ENCODE results near the gene RAB14.
"Not testable (repeated sequence)": the region's sequence is repeated elsewhere in the genome, so short reads cannot be mapped to it uniquely, and the experiment has no call there.

The RAB14 gene

DNA sequence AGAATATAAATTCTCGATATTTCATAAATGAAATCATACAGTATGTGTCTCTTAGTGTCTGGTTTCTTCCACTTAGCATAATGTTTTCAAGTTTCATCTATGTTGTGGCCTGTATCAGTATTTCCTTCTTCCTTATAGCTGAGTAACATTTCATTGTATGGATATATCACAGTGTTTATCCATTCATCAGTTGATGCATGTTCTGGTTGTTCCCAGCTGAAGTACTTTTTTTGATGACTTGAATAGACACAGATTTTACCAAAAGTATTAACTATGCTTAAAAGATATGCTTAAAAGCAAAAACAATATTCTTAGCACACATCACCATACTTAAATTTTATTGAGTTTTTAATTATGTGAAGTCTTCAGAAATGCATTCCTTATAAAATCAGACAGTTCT, 12.7 kb downstream of the RAB14 start:
- DNase-seq, result no peak

GRCh38 chr9:121187636-121188305, 13.9 kb downstream of the RAB14 start:
- no peak for DNase-seq

- no peak for DNase-seq
These were observed 15.8 kb downstream of the RAB14 start for GRCh38 chr9:121185774-121186403.

DNA sequence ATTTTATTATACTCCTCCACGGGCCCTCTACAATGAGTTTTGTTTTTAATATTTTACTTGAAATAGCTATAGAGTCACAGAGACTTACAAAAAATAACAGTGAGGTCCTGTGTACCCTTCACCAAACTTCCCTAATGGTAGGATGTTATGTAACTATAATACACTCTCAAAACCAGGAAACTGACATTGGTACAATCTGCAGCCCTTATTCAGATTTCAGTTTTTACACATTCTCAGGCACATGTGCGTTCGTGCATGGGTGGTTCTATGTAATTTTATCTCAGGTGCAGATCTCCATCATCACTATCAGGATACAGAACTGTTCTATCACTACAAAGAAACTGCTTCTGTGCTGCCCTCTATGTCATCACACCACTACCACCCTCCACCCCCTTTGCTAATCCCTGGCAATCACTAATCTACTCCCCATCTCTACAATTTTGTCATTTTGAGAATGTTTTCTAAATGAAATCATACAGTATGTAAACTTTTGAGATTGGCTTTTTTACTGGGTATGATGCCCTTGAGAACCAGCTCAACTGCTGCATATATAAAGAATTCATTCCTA, 16.4 kb downstream of the RAB14 start:
- no peak for DNase-seq

DNA sequence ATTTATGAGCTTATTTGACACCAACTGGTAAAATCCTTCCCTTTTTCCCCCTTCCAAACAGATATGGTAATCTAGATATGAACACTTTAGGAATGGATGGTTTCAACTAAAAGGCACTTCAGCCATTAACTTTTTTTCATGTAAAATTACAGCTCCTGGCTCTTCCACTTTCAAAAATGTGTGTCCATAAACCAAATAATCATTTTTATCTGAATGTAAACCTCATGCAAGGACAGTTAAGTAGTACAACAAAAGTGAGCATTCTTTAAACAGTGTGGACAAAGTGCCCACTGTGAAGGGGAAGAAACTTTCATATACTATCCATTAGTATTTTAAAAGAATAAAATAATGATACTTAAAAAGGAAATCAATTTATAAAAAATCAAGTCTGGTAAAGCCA, 17.2 kb downstream of the RAB14 start:
- no peak for DNase-seq

DNA sequence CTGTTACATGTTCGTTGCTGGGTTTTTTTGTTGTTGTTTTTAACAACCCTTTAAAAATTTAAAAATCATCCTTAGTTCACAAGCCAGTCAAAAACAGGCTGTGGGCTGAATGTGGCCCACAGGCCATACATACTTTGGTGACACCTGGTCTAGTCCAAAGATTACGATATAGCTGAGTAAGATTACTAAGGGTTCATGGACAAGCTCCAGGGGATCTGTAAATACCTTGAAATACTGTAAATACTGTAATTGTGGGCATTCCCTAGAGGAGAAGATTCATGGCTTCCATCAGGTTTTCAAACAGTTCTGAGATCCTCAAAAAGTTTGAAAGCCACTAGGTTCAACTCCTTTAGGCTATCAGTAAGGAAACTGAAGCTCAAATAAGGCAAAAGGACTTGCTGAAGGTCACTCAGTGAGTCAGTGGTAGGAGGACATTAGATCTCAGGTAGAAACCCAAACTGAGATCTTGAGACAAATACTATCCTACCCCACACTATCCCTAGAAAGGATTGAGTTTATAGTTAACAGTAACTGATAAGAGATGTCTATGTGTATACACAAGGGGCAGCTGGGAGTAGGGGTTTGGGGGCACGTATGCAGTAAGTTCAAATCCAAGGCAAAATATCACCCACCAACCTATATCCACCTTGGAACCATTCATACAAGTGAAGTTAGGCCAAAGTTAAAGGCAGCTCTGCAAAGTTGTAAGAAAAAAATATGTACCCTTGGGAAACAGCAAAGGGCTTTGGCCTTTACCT, 17.8 kb downstream of the RAB14 start:
- DNase-seq, result no peak

DNA sequence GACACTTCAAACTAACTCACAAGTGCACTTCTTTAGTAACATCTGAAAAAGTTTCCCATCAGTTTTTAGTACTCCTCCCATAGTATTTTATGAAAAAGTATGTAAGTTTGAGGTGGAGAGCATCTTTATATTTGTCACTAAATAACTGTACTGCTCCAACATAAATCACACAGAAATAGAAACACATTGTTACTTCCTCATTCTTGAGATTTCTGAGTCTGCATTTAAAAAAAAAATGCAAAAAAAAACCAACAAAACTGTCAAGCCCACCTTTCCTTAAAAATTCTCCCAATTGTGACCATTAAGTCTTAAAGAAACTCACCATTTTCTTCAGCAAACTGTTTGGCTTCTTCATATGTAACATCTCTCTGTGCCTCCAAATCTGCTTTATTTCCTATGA, 18.7 kb downstream of the RAB14 start:
- DNase-seq, result no peak

DNA sequence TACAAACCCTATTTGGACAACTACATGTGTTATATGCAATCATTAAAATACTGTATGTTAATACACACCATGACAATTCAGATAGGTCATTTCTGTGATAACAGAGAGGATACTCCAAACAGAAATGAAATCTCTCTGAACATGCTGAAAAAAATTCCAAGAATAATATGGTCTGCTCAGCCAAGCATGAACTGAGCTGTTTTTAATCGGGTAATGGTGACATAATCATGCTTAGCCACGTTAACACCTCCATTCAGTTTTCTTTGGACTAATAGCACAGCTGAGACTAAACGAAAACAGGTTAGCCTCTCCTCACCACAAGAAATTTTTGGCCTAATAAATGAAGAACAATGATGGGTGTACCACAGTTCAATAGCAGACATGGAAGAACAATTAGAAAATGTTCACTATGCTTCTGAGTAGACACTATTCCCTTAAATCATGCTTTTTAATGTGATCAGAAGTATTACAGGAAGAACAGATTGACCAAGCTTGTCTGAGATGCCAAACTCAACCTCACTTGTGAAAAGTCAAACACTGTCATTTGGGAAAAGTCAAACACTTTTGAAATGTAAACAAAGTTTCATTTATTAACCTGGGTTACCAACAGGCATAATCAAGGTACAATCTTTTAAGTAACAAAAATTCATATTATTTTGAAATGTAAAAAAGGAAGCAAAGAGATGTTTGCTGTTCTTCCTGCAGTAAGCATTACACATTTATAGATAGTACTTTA, 19.4 kb downstream of the RAB14 start:
- DNase-seq, result no peak

- DNase-seq, result no peak
These were observed 21.6 kb downstream of the RAB14 start for GRCh38 chr9:121179930-121180681.

DNA sequence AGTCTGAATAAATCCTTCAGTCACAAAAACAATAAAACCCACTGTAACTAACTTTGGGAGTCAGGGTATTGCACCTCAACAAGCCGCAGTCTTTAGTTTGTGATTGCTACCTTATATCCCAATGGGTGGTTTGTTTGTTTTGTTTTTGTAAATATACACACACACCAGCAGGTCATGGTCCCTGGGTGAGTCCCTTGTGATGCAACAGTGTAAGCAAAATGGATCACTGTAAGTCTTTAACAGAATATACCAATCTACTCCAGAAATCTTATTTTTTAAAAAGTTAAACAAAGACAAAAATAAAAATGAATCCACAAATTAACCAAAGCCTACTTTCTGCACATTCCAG, 22.3 kb downstream of the RAB14 start:
- not testable (repeated sequence) for DNase-seq

DNA sequence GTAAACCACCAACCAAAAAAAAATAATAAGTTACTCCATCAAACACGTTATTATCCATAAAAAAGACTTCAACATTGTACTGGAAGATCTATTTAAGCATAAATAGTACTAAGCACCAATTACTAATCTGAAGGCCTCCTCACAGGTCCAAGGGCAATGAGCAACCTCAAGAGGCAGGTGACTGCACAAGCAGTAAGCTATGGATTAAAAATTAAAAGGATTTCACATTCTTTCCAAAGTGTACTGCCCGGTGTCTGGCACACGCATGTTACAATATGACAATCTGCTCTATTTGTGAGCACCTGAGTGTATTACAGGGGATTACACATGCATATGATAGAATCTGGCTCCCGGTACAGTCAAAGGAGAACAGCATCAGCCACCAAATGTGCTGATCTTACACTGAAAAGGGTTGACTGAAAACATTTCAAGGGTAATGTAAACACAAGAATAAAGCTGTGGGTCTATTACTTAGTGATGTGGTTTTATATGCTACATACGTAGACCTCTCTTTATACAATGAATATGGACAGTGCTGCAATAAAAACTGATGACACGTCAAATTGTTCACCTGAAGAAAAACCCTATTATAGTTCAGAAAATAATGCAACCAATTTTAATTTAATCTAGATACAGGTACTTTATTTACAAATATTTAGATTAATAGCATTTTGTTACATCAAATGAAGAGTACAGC, 22.8 kb downstream of the RAB14 start:
- DNase-seq, result no peak

DNA sequence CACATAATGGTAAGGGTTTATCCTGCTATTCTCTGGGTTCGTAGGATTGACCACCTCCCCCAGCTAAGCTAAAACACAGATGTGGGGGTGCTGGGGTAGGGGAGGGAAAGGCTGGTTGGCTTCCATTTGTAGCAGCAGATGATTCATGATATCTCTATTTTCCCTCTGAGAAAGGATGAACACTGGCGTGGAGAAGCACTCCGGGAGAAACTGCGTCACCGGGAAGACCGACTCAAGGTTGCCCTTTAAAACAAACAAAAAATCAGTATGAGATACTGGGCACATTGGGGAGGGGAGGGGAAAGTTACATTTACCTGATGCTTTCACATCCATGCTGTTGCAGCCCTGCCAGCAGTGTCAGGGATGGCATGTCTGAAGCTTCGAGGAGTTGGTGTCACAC, 28.2 kb downstream of the RAB14 start:
- no peak for DNase-seq

DNA sequence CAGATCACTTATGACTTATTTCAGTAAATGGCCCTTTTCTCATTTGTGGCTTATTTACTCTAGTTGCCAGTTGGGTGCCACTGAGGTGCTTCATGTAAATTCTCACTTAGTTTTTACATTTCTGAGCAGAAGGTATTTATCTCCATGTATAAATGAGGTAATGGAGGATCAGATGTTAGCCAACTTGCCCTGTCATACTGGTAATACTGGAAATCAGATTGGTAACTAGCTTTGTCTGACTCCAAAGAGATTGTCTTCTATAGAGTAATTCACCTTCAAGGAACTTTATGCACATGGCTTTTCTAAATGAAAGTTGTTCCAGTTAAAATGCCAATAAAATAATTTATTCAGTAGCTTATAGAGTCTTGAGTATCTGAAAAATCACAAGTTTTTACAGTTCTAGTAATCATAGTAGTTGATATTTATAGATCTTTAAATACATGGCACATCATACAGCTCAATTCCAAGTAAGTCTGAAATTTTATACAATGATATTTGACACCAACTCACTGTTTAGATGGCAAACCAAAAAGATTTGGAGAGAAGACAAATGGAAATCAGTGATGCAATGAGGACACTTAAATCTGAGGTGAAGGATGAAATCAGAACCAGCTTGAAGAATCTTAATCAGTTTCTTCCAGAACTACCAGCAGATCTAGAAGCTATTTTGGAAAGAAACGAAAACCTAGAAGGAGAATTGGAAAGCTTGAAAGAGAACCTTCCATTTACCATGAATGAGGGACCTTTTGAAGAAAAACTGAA, 28.8 kb downstream of the RAB14 start:
- DNase-seq, result no peak

DNA sequence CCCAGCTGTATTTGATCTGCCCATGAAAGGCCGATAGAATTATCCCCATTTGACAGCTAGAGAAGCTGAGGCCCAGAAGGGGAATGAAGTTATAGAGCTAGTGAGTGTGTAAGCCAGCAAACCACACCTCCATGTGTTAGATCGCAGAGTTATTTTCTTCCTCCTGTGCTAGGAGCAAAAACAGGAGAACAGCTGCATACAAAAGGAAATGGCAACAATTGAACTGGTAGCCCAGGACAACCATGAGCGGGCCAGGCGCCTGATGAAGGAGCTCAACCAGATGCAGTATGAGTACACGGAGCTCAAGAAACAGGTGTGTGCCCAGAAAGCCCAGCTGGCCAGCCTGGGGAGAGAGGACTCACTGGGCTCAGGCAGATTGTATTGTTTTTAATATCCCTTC, 30.4 kb downstream of the RAB14 start:
- no peak for DNase-seq

- no peak for DNase-seq
These were observed 32.5 kb downstream of the RAB14 start for GRCh38 chr9:121169094-121169601.

DNA sequence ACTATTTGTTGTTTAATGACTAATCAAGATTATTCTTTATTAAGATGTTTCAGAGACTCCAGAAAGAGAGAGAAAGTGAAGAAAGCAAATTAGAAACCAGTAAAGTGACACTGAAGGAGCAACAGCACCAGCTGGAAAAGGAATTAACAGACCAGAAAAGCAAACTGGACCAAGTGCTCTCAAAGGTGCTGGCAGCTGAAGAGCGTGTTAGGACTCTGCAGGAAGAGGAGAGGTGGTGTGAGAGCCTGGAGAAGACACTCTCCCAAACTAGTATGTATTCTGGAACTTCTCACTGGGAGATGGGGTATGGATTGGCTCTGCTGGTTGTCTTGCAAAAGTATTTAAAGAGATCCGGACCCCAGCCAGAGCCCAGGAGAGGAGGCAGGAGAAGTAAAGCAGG, 33.6 kb downstream of the RAB14 start:
- no peak for DNase-seq

GRCh38 chr9:121160025-121160424, 41.6 kb downstream of the RAB14 start:
- no peak for DNase-seq

DNA sequence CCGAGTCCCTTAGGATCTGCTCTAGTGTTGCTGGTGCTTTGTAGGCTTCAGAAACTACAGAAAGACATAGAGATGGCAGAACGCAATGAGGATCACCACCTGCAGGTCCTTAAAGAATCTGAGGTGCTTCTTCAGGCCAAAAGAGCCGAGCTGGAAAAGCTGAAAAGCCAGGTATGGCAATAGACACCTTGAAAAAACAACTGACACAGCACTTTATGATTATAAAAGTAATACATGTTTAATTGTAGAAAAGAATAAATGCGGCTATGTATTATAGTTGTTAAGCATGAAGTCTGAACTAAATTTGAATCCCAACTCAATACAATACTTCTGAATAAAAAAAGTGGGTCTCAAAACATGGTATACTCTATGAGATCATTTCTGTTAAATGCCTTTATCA, 43.7 kb downstream of the RAB14 start:
- no peak for DNase-seq

- DNase-seq, result peak; percentile 63
These were observed 45.4 kb downstream of the RAB14 start for GRCh38 chr9:121156263-121156731.

GRCh38 chr9:121154782-121155181, 46.9 kb downstream of the RAB14 start:
- DNase-seq, result no peak

DNA sequence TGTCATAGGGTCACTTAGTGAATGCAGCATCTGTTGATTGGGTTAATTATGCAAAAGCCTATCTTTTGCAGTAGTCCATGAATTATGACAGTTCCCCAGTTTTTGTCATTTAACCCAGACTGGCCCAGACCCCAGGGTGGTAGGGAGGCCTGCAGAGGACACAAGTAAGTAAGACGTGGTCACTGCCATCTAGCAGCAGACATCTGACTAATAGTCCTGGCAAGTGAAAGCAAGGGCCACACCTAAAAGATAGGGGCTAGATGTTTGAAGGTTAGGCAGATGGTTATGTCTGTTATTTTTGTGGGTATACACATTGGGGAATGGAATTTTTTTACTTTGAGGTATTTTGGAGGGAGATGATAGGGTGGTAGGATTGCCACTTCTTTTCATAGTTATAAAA, 48.0 kb downstream of the RAB14 start:
- DNase-seq, result no peak

Measured in NCI-H1694 treated with DMSO at 0.1 percent for 48 hours (cell line).